Measurements from ENCODE around the gene GPR139. TPM values are rescaled to one million over a fixed set of nuclear protein-coding genes. Genes with fewer than 3 reads are reported as not detected.

The GPR139 gene
- total RNA-seq, 1 donor from 2014 or later: not detected

DNA sequence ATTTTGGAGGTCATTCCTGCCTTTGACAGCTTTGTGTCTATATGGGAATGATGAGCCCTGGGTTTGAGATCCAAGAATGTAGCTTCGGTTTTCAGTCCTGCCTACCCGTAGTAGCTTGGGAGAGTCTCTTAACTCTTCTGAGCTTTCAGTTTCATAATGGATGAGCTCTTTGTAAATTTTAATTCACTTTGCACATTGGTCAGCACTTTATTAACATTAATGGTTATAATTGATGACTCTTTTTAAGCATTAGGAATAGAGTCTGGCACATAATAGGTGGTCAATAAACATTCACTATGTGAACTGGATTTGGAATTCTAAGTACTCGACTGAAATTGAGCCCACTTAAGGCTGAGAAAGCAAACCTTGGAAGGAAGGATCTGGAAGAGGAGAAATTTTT is 17.3 kb downstream of the GPR139 start:
- TF ChIP-seq, protein P1, sequence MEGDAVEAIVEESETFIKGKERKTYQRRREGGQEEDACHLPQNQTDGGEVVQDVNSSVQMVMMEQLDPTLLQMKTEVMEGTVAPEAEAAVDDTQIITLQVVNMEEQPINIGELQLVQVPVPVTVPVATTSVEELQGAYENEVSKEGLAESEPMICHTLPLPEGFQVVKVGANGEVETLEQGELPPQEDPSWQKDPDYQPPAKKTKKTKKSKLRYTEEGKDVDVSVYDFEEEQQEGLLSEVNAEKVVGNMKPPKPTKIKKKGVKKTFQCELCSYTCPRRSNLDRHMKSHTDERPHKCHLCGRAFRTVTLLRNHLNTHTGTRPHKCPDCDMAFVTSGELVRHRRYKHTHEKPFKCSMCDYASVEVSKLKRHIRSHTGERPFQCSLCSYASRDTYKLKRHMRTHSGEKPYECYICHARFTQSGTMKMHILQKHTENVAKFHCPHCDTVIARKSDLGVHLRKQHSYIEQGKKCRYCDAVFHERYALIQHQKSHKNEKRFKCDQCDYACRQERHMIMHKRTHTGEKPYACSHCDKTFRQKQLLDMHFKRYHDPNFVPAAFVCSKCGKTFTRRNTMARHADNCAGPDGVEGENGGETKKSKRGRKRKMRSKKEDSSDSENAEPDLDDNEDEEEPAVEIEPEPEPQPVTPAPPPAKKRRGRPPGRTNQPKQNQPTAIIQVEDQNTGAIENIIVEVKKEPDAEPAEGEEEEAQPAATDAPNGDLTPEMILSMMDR (IDR thresholded peaks at IDR 0.05): no peak
- CTCF ChIA-PET: no interaction called here
- Mint-ChIP-seq H3K4me1 (no peaks in the 10 kb centered on the region), H3K36me3 (ENCODE audit: low read depth) (no peaks in the 10 kb centered on the region), H3K9me3 (peaks cover 3% of the 10 kb centered on the region), H3K27me3 (no peaks in the 10 kb centered on the region), H3K27ac (no peak overlapping the region), H3K4me3 (no peak overlapping the region)
- intact Hi-C loops (cut with micrococcal nuclease): no loop called here
- POLR2A ChIA-PET: no interaction called here
- no peak for ATAC-seq (ENCODE audit: low read depth)
- no peak for DNase-seq

DNA sequence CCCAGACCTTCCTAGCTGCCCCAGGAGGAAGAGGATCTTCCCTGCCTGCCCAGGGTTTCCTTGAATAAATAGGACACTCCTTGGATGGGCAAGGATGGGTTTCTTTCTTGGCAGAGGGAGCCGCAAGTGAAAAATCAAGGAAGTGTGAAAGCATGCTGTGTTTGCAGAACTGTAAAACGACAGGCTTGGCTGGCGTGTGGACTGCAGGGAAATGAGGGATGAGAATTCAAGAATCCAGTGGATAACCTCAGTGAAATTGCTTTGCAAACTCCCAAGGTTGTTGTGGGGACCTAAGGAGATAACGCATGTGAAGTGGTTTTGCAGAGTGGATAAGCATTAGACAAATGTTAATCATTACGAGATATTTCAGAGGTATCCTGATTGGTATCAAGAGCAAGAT is 20.4 kb downstream of the GPR139 start:
- no peaks in the 10 kb centered on the region for H3K4me1 Mint-ChIP-seq
- H3K36me3 Mint-ChIP-seq (ENCODE audit: low read depth): no peaks in the 10 kb centered on the region
- ChIA-PET CTCF (no interaction called here), POLR2A (no interaction called here)
- H3K4me3 Mint-ChIP-seq: no peak overlapping the region
- ATAC-seq (ENCODE audit: low read depth) (no peak), DNase-seq (no peak)
- no peak overlapping the region for H3K27ac Mint-ChIP-seq
- TF ChIP-seq, protein P1 (IDR thresholded peaks at IDR 0.05): no peak
- no peaks in the 10 kb centered on the region for H3K27me3 Mint-ChIP-seq
- H3K9me3 Mint-ChIP-seq: peaks cover 3% of the 10 kb centered on the region
- intact Hi-C loops (cut with micrococcal nuclease): no loop called here

DNA sequence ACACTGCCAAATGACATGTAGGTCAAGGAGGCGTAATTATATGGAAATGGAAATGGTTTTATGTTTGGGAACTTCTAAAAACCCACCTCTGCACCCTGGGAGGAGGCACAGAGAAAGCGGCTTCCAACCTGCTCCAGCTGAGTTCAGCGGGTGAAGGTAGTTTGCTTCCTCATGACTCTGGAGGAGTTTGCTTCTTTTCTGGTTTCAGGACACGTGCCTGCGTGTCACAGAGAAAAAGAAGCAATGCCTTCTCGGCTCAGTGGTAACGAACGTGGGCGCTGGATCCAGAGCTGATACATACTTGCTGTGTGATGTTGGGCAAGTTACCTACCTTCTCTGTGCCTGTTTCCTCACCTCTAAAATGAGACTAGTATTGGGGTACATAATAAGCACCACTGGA is 22.1 kb downstream of the GPR139 start:
- TF ChIP-seq, protein P1 (IDR thresholded peaks at IDR 0.05): no peak
- intact Hi-C loops (cut with micrococcal nuclease): no loop called here
- no peaks in the 10 kb centered on the region for H3K27me3 Mint-ChIP-seq
- no peak overlapping the region for H3K27ac Mint-ChIP-seq
- no peak for DNase-seq
- ChIA-PET CTCF (no interaction called here), POLR2A (no interaction called here)
- no peak for ATAC-seq (ENCODE audit: low read depth)
- H3K4me3 Mint-ChIP-seq: no peak overlapping the region
- peaks cover 3% of the 10 kb centered on the region for H3K9me3 Mint-ChIP-seq
- H3K4me1 Mint-ChIP-seq: no peaks in the 10 kb centered on the region
- no peaks in the 10 kb centered on the region for H3K36me3 Mint-ChIP-seq (ENCODE audit: low read depth)

DNA sequence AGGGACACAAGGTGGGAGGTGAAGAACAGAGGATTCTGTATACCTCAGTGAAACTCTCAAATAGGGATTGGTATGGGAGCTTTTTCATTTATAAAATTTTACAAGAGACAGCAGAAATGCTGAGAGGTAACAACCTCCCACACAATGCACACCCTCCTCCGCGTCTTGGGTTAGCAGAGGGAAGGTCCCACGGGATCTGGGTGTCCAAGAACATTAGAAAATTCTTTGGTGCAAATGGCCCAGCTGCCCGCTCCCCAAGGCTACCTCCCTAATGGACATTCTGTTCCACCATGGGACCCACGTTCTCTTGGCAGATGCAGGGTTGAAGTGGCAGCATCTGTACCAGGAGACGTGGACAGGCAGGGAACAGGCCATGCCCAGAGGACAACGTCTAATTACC is 22.5 kb downstream of the GPR139 start:
- ChIA-PET POLR2A (no interaction called here), CTCF (no interaction called here)
- Mint-ChIP-seq H3K9me3 (peaks cover 3% of the 10 kb centered on the region), H3K4me3 (no peak overlapping the region), H3K36me3 (ENCODE audit: low read depth) (no peaks in the 10 kb centered on the region), H3K27me3 (no peaks in the 10 kb centered on the region), H3K27ac (no peak overlapping the region), H3K4me1 (no peaks in the 10 kb centered on the region)
- DNase-seq (no peak), ATAC-seq (ENCODE audit: low read depth) (no peak)
- TF ChIP-seq, protein P1 (IDR thresholded peaks at IDR 0.05): no peak
- intact Hi-C loops (cut with micrococcal nuclease): no loop called here

DNA sequence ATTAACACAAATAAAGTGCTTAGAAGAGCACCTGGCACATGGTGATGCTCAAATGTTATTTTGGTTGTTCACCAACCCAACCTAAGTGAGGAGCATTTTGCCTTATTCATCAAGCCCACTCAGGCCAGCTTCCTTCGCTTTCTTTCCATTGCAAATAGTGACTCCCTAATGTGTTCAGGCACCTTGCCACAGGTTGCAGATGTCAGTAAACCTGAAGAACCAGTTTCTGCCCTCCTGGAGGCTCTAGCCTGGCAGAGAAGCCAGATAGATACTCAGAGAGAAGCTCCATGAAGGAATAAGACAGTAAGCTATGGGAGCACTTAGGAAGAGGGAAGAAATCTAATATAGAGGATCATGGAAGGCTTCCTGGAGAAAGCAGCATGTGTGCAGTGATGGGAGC is 23.9 kb downstream of the GPR139 start:
- H3K27ac Mint-ChIP-seq: no peak overlapping the region
- TF ChIP-seq, protein P1 (IDR thresholded peaks at IDR 0.05): no peak
- ChIA-PET CTCF (no interaction called here), POLR2A (no interaction called here)
- intact Hi-C loops (cut with micrococcal nuclease): no loop called here
- DNase-seq (no peak), ATAC-seq (ENCODE audit: low read depth) (no peak)
- no peak overlapping the region for H3K4me3 Mint-ChIP-seq
- peaks cover 3% of the 10 kb centered on the region for H3K9me3 Mint-ChIP-seq
- no peaks in the 10 kb centered on the region for H3K36me3 Mint-ChIP-seq (ENCODE audit: low read depth)
- no peaks in the 10 kb centered on the region for H3K27me3 Mint-ChIP-seq
- H3K4me1 Mint-ChIP-seq: no peaks in the 10 kb centered on the region

Measured in activated B cell treated with CpG ODN at 0.5 μM for 24 hours (primary cell).